Measurements from ENCODE around the gene EFR3B. TPM values are rescaled to one million over a fixed set of nuclear protein-coding genes. Genes with fewer than 3 reads are reported as not detected.

The EFR3B gene
- total RNA-seq, 3 donors from 2014 or later: 1.0 to 2.8 (median 1.9) TPM

GRCh38 chr2:25187729-25188350, 146.0 kb downstream of the EFR3B start:
- Histone ChIP-seq H3K9me3 (no peaks in the 10 kb centered on the region), H3K4me1 (ENCODE audit: low read depth) (no peaks in the 10 kb centered on the region), H3K36me3 (ENCODE audit: low read depth) (no peaks in the 10 kb centered on the region), H3K4me3 (no peak overlapping the region)
- ATAC-seq (peak; percentile 50), DNase-seq (peak in 1 of 3 donors; percentile 60)
- TF ChIP-seq CTCF (IDR thresholded peaks at IDR 0.05): no peak
- intact Hi-C loops (cut with DNase I, micrococcal nuclease): no loop called here

DNA sequence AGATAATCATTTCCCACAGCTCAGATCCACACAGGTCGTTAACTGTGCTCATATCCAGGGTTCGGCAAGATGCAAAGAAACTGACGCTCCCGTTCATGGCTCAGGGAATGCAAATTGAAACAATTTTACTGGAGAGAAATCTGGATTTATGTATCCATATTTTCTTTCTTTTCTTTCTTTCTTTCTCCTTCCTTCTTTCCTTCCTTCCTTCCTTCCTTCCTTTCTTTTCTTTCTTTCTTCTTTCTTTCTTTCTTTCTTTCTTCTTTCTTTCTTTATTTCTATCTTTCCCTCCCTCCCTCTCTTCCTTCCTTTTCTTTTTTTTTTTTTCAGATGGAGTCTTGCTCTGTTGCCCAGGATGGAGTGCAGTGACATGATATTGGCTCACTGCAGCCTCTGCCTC, 146.5 kb downstream of the EFR3B start:
- DNase-seq (no peak), ATAC-seq (no peak)
- no peaks in the 10 kb centered on the region for H3K4me1 ChIP-seq (ENCODE audit: low read depth)
- no peak overlapping the region for H3K4me3 ChIP-seq
- H3K9me3 ChIP-seq: no peaks in the 10 kb centered on the region
- no peaks in the 10 kb centered on the region for H3K36me3 ChIP-seq (ENCODE audit: low read depth)
- TF ChIP-seq CTCF (IDR thresholded peaks at IDR 0.05): no peak
- intact Hi-C loops (cut with DNase I, micrococcal nuclease): no loop called here

DNA sequence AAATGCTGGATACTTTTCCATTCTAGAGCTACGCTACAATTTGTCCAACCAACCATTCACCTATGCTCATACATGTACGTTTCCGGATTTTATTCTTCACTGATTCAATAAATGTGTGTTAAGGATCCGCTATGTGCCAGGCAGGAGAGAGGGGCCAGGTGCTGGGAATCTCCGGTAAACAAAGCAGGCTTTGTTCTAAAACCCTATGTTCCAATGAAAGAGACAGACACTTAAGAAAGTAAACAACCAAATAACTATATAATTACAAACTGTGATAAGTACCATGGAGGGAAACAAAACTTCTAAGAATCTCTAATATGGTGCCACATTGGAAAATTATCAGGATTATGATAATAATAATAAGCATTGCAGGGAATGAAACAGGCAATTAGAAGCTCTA, 148.7 kb downstream of the EFR3B start:
- intact Hi-C loops (cut with DNase I, micrococcal nuclease): no loop called here
- no peaks in the 10 kb centered on the region for H3K4me1 ChIP-seq (ENCODE audit: low read depth)
- DNase-seq: no peak
- ATAC-seq: no peak
- H3K9me3 ChIP-seq: no peaks in the 10 kb centered on the region
- no peak for TF ChIP-seq CTCF (IDR thresholded peaks at IDR 0.05)
- H3K4me3 ChIP-seq: no peak overlapping the region
- no peaks in the 10 kb centered on the region for H3K36me3 ChIP-seq (ENCODE audit: low read depth)

DNA sequence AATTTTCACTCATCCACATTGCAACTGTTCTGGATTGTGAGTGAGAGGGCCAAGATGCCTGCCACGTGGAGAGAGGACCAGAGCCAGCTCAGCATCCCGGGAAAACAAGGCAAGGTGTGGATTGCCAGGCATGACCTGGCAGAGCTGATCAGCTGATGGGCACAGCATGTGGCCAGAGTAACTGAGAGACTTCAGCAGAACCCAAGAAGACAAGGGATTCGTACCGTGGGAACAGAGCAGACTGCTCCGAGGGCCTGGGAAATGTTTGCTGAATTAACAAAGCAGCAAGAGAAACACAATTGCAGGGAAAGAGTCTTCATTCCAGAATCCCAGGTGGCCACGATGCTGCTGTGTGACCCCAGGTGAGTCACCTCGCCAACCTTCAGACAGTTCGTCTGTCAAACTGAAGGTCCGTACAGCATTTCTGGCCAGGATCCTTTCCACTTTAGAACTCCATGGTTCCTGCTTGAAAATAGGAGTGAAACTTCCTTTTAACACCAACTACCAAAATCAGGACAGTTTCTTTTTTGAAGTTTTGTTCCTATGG, 152.8 kb downstream of the EFR3B start:
- Histone ChIP-seq H3K36me3 (ENCODE audit: low read depth) (no peaks in the 10 kb centered on the region), H3K4me1 (ENCODE audit: low read depth) (no peaks in the 10 kb centered on the region), H3K9me3 (no peaks in the 10 kb centered on the region), H3K4me3 (no peak overlapping the region)
- DNase-seq: no peak
- intact Hi-C loops (cut with DNase I, micrococcal nuclease): no loop called here
- ATAC-seq: no peak
- TF ChIP-seq CTCF (IDR thresholded peaks at IDR 0.05): no peak

DNA sequence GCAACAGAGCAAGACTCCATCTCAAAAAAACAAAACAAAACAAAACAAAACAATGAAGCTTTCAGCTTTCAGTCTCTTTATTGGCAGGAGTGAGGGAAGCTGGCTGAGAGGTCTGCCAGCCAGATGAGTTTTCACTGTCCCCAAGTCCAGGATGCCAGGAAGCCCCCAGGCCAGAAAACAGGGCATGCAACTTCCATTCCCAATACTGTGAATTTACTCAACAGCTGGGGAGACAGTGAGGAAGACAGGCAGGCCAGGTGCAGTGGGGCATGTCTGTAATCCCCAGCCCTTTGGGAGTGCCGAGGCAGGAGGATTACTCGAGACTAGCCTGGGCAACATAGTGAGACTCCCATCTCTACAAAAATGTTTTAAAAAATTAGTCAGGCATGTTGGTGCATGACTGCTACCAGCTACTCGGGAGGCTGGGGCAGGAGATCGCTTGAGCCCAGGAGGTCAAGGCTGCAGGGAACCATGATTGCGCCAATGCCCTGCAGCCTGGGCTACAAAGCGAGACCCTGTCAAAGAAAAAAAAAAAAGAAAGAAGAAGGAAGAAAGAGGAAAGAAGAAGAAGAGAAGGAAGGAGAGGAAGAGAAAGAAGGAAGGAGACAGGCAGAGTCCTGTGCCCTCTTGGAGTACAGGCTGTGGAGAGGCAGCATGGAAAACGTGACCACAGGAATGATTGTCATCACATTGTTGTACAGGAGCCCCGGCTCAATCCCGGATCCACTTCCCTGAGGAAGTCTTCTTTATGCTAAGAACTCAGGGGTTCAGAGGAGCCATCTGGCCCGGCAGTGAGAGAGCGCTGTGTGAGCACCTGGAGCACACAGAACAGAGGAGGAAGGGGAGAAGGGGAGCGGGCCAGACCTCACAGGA, 155.7 kb downstream of the EFR3B start:
- peak in 1 of 3 donors; percentile 53 for DNase-seq
- H3K36me3 ChIP-seq (ENCODE audit: low read depth): no peaks in the 10 kb centered on the region
- H3K9me3 ChIP-seq: no peaks in the 10 kb centered on the region
- TF ChIP-seq CTCF (IDR thresholded peaks at IDR 0.05): no peak
- no peaks in the 10 kb centered on the region for H3K4me1 ChIP-seq (ENCODE audit: low read depth)
- ATAC-seq: peak; percentile 35
- intact Hi-C loops (cut with DNase I, micrococcal nuclease): no loop called here
- H3K4me3 ChIP-seq: no peak overlapping the region

Data from mucosa of descending colon (tissue), 3 donors.